MM.1S (cell line): ENCODE measurements around the gene CETP.

Experiments
- DNase-seq: peaks from one replicate; pipeline ENCODE4 v3.0.0-alpha.2; 2015
- H2AFZ ChIP-seq: fragments of 300-600 bp; sonication (generic); 2 replicates; pipeline ENCODE4 v1.6.0; 2016; ENCODE audit warnings: antibody characterized with exemption, low read length
- H3F3A ChIP-seq: fragments of 300-600 bp; sonication (generic); 2 replicates; pipeline ENCODE4 v1.6.1; 2016; ENCODE audit warnings: mild to moderate bottlenecking, antibody characterized with exemption, low read length, moderate library complexity, mixed read lengths; ENCODE audit not compliant: insufficient read depth
- H3K27ac ChIP-seq: fragments of 300-600 bp; sonication (generic); 2 replicates; pipeline ENCODE4 v1.5.1; 2016; ENCODE audit warnings: mild to moderate bottlenecking, low read length
- H3K27me3 ChIP-seq: fragments of 300-600 bp; sonication (generic); replicated peaks from 2 replicates; pipeline ENCODE4 v1.6.0; 2016; ENCODE audit warnings: low read length; ENCODE audit not compliant: insufficient read depth
- H3K36me3 ChIP-seq: fragments of 300-600 bp; sonication (generic); replicated peaks from 2 replicates; pipeline ENCODE4 v1.6.1; 2016; ENCODE audit warnings: mild to moderate bottlenecking, low read length, mixed read lengths; ENCODE audit not compliant: insufficient read depth
- H3K4me1 ChIP-seq: fragments of 300-600 bp; sonication (generic); 2 replicates; pipeline ENCODE4 v1.6.1; 2016; ENCODE audit warnings: low read length, mixed read lengths
- H3K4me2 ChIP-seq: fragments of 300-600 bp; sonication (generic); 2 replicates; pipeline ENCODE4 v1.6.0; 2016; ENCODE audit warnings: low read depth, low read length
- H3K4me3 ChIP-seq: fragments of 300-600 bp; sonication (generic); 2 replicates; pipeline ENCODE4 v1.5.1; 2016; ENCODE audit warnings: low read length, mixed read lengths
- H3K79me2 ChIP-seq: fragments of 300-600 bp; sonication (generic); 2 replicates; pipeline ENCODE4 v1.6.1; 2016; ENCODE audit warnings: mixed run types, low read length, mixed read lengths
- H3K9ac ChIP-seq: fragments of 300-600 bp; sonication (generic); 2 replicates; pipeline ENCODE4 v1.6.1; 2016; ENCODE audit warnings: low read length, mixed read lengths
- H3K9me2 ChIP-seq: fragments of 300-600 bp; sonication (generic); replicated peaks from 2 replicates; pipeline ENCODE4 v1.6.1; 2016; ENCODE audit warnings: mild to moderate bottlenecking, low read length, mixed read lengths; ENCODE audit not compliant: insufficient read depth
- H3K9me3 ChIP-seq: fragments of 300-600 bp; sonication (generic); replicated peaks from 2 replicates; pipeline ENCODE4 v1.6.1; 2016; ENCODE audit warnings: mild to moderate bottlenecking, low read length, mixed read lengths; ENCODE audit not compliant: insufficient read depth
- H4K20me1 ChIP-seq: fragments of 300-600 bp; sonication (generic); 2 replicates; pipeline ENCODE4 v1.6.1; 2016; ENCODE audit warnings: mild to moderate bottlenecking, low read length, moderate library complexity, mixed read lengths; ENCODE audit not compliant: insufficient read depth
- CTCF ChIP-seq: fragments of 300-600 bp; sonication (generic); IDR thresholded peaks from 2 replicates; pipeline ENCODE4 v1.5.1; 2016; ENCODE audit warnings: antibody characterized with exemption, low read length, mixed read lengths
- EZH2 ChIP-seq: fragments of 300-600 bp; sonication (generic); optimal IDR thresholded peaks from 2 replicates; pipeline ENCODE3; 2017; ENCODE audit warnings: low read depth, mild to moderate bottlenecking, antibody characterized with exemption, low read length, mixed read lengths
- EZH2phosphoT487 ChIP-seq: fragments of 300-600 bp; sonication (generic); IDR thresholded peaks from 2 replicates; pipeline ENCODE4 v1.6.1; 2018; ENCODE audit warnings: antibody characterized with exemption, low read length

CETP gene

GRCh38 chr16:57031156-57031555 lies 69.4 kb downstream of the CETP start:
- no peaks in the 10 kb centered on the region for H3K9me3 ChIP-seq
- H3F3A ChIP-seq = no peaks in the 10 kb centered on the region
- no peak overlapping the region for H3K4me3 ChIP-seq
- H3K4me2 ChIP-seq = no peak overlapping the region
- no peaks in the 10 kb centered on the region for H3K36me3 ChIP-seq
- H3K27ac ChIP-seq = no peak overlapping the region
- H3K27me3 ChIP-seq = no peaks in the 10 kb centered on the region
- no peaks in the 10 kb centered on the region for H4K20me1 ChIP-seq
- no peaks in the 10 kb centered on the region for H3K79me2 ChIP-seq
- no peak overlapping the region for H2AFZ ChIP-seq
- TF ChIP-seq CTCF = no peak
- no peak for TF ChIP-seq EZH2
- no peak for TF ChIP-seq EZH2phosphoT487
- H3K4me1 ChIP-seq = peaks cover 14% of the 10 kb centered on the region
- no peak for DNase-seq
- H3K9me2 ChIP-seq = no peaks in the 10 kb centered on the region
- H3K9ac ChIP-seq = no peak overlapping the region

- H3K27ac ChIP-seq = no peak overlapping the region
- no peaks in the 10 kb centered on the region for H3K9me3 ChIP-seq
- H2AFZ ChIP-seq = no peak overlapping the region
- H3K36me3 ChIP-seq = no peaks in the 10 kb centered on the region
- DNase-seq = no peak
- H3K4me2 ChIP-seq = no peak overlapping the region
- no peaks in the 10 kb centered on the region for H3K27me3 ChIP-seq
- no peaks in the 10 kb centered on the region for H3F3A ChIP-seq
- no peak overlapping the region for H3K4me3 ChIP-seq
- no peak overlapping the region for H3K9ac ChIP-seq
- H4K20me1 ChIP-seq = no peaks in the 10 kb centered on the region
- H3K79me2 ChIP-seq = no peaks in the 10 kb centered on the region
- no peak for TF ChIP-seq EZH2phosphoT487
- no peak for TF ChIP-seq CTCF
- no peak for TF ChIP-seq EZH2
- H3K9me2 ChIP-seq = no peaks in the 10 kb centered on the region
- peaks cover 14% of the 10 kb centered on the region for H3K4me1 ChIP-seq
Measured at GRCh38 chr16:57032346-57032745, 70.6 kb downstream of the CETP start.

GRCh38 chr16:57032931-57033330 lies 71.2 kb downstream of the CETP start:
- no peaks in the 10 kb centered on the region for H4K20me1 ChIP-seq

More at GRCh38 chr16:57032931-57033330, 71.2 kb downstream of the CETP start:
- H3K4me2 ChIP-seq = no peak overlapping the region
- no peak for DNase-seq
- H3K27ac ChIP-seq = no peak overlapping the region
- no peak overlapping the region for H2AFZ ChIP-seq
- H3K9me2 ChIP-seq = no peaks in the 10 kb centered on the region
- no peaks in the 10 kb centered on the region for H3K27me3 ChIP-seq
- no peaks in the 10 kb centered on the region for H3K9me3 ChIP-seq
- no peak overlapping the region for H3K9ac ChIP-seq
- H3F3A ChIP-seq = no peaks in the 10 kb centered on the region
- H3K4me3 ChIP-seq = no peak overlapping the region
- no peaks in the 10 kb centered on the region for H3K79me2 ChIP-seq
- no peaks in the 10 kb centered on the region for H3K36me3 ChIP-seq
- H3K4me1 ChIP-seq = peaks cover 10% of the 10 kb centered on the region
- TF ChIP-seq EZH2phosphoT487 (no peak), CTCF (no peak), EZH2 (no peak)
